CD14-positive monocyte (primary cell): ENCODE measurements around the gene INPP5J. TPM values are rescaled to one million over a fixed set of nuclear protein-coding genes. Genes with fewer than 3 reads are reported as not detected.
A peak's percentile ranks its signal among the peaks of the same experiment; 100 is the strongest.

Experiments used
- DNase-seq, 3 donors: peaks; one replicate each; pipeline ENCODE4 v3.0.0-alpha.2; 2011 to 2022
- H2AFZ ChIP-seq: 2 replicates; pipeline ENCODE4 v1.6.0; 2012; ENCODE audit warnings: mild to moderate bottlenecking, low read depth, low read length, inconsistent platforms; ENCODE audit not compliant: insufficient read depth, poor library complexity, severe bottlenecking
- H3K27ac ChIP-seq, 2 donors: 1 replicate in 1 of 2; 2 replicates in 1 of 2; pipeline ENCODE4 v1.5.1; 2012 to 2013; ENCODE audit warnings: low read length in 2 of 2, control low read depth in 1 of 2, inconsistent platforms in 1 of 2, low read depth in 1 of 2, mild to moderate bottlenecking in 1 of 2
- H3K27me3 ChIP-seq, 2 donors: one replicate each; pipeline versions ENCODE4 v1.6.0 to v1.6.1; 2011 to 2013; ENCODE audit warnings: low read length in 2 of 2; ENCODE audit not compliant: control insufficient read depth in 2 of 2, insufficient read depth in 2 of 2
- H3K36me3 ChIP-seq, 2 donors: replicated peaks in 1 of 2; 1 replicate in 1 of 2; 2 replicates in 1 of 2; pipeline versions ENCODE4 v1.5.1 to v1.6.1; 2012 to 2013; ENCODE audit warnings: low read length in 2 of 2, control low read depth in 1 of 2, inconsistent platforms in 1 of 2, mild to moderate bottlenecking in 1 of 2; ENCODE audit not compliant: insufficient read depth in 2 of 2, control insufficient read depth in 1 of 2
- H3K4me1 ChIP-seq, 2 donors: 1 replicate in 1 of 2; 2 replicates in 1 of 2; pipeline versions ENCODE4 v1.5.1 to v1.6.1; 2012 to 2013; ENCODE audit warnings: low read length in 2 of 2, control low read depth in 1 of 2, inconsistent platforms in 1 of 2, mild to moderate bottlenecking in 1 of 2, moderate library complexity in 1 of 2; ENCODE audit not compliant: insufficient read depth in 2 of 2, control insufficient read depth in 1 of 2
- H3K4me2 ChIP-seq: replicated peaks from 2 replicates; pipeline ENCODE3; 2012; ENCODE audit warnings: low read length, moderate library complexity, mild to moderate bottlenecking; ENCODE audit not compliant: poor library complexity, severe bottlenecking; ENCODE audit errors: extremely low read depth
- H3K4me3 ChIP-seq, 3 experiments: fragments of 200-600 bp in 1 of 3; sonication (generic) in 1 of 3; replicated peaks in 1 of 3; 1 replicate in 2 of 3; 2 replicates in 1 of 3; pipeline ENCODE4 v1.5.1; 2011 to 2013; ENCODE audit warnings: low read length in 3 of 3, mild to moderate bottlenecking in 3 of 3, control low read depth in 2 of 3, low read depth in 2 of 3, inconsistent platforms in 1 of 3, moderate library complexity in 1 of 3
- H3K79me2 ChIP-seq: 2 replicates; pipeline ENCODE4 v1.6.0; 2012; ENCODE audit warnings: mild to moderate bottlenecking, control low read depth, inconsistent platforms, low read length, moderate library complexity; ENCODE audit not compliant: insufficient read depth
- H3K9ac ChIP-seq: 2 replicates; pipeline ENCODE4 v1.6.0; 2017; ENCODE audit warnings: low read length, mild to moderate bottlenecking; ENCODE audit not compliant: insufficient read depth, poor library complexity, severe bottlenecking
- H3K9me3 ChIP-seq, 2 donors: replicated peaks in 1 of 2; 1 replicate in 1 of 2; 2 replicates in 1 of 2; pipeline versions ENCODE4 v1.5.1 to v1.6.1; 2012 to 2013; ENCODE audit warnings: low read length in 2 of 2, control low read depth in 1 of 2; ENCODE audit not compliant: control insufficient read depth in 1 of 2, insufficient read depth in 1 of 2
- H4K20me1 ChIP-seq: 2 replicates; pipeline ENCODE4 v1.6.0; 2012; ENCODE audit warnings: mild to moderate bottlenecking, low read length, control low read depth, moderate library complexity; ENCODE audit not compliant: insufficient read depth
- H3K27ac Mint-ChIP-seq, 7 donors: one replicate each; pipeline ENCODE4 v1.8.0; 2020; ENCODE audit warnings: mild to moderate bottlenecking in 7 of 7, mixed read lengths in 7 of 7, moderate library complexity in 6 of 7, inconsistent platforms in 2 of 7
- H3K27me3 Mint-ChIP-seq, 3 donors: one replicate each; pipeline ENCODE4 v1.8.0; 2021 to 2022; ENCODE audit warnings: low read depth in 3 of 3, mild to moderate bottlenecking in 3 of 3, mixed read lengths in 3 of 3, moderate library complexity in 3 of 3, inconsistent platforms in 1 of 3
- H3K36me3 Mint-ChIP-seq, 2 donors: one replicate each; pipeline ENCODE4 v1.8.0; 2020; ENCODE audit warnings: mixed read lengths in 2 of 2, inconsistent platforms in 1 of 2, mild to moderate bottlenecking in 1 of 2
- H3K4me1 Mint-ChIP-seq: one replicate; pipeline ENCODE4 v1.8.0; 2020; ENCODE audit warnings: mild to moderate bottlenecking, mixed read lengths
- H3K4me3 Mint-ChIP-seq, 2 donors: one replicate each; pipeline ENCODE4 v1.8.0; 2020; ENCODE audit warnings: mild to moderate bottlenecking in 2 of 2, mixed read lengths in 2 of 2, moderate library complexity in 1 of 2
- H3K9me3 Mint-ChIP-seq, 7 donors: one replicate each; pipeline ENCODE4 v1.8.0; 2020 to 2022; ENCODE audit warnings: mixed read lengths in 7 of 7, mild to moderate bottlenecking in 6 of 7, moderate library complexity in 6 of 7, inconsistent platforms in 2 of 7
- WGBS: methylation state at CpG from one replicate; pipeline ENCODE4 v1.1.5; 2013; ENCODE audit warnings: missing lambda C conversion rate; ENCODE audit not compliant: insufficient coverage; 5-methylcytosine and 5-hydroxymethylcytosine counted together
- intact Hi-C, 2 donors: fragments of 100-400 bp; cut with micrococcal nuclease; formaldehyde crosslinking; loops; one replicate each; pipeline versions ENCODE4 v1.15.0 to v1.15.1; 2023
- polyA plus RNA-seq, 3 donors: library from polyadenylated mRNA; depleted of rRNA in 1 of 3; unstranded in 2 of 3; stranded (reverse) in 1 of 3; fragments of 300-500 nt in 2 of 3; fragments of >200 nt in 1 of 3; fragmentation: Illumina TruSeq in 2 of 3; gene quantifications; 1 replicate in 2 of 3; 2 replicates in 1 of 3; pipeline ENCODE4 v1.2.3, GENCODE V29; 2012 to 2021
- TF ChIP-seq, protein P1 (sequence below): fragments of 200-600 bp; IDR thresholded peaks from one replicate; pipeline ENCODE4 v1.8.0; 2022; ENCODE audit warnings: antibody characterized with exemption, mild to moderate bottlenecking

Gene INPP5J
- polyA plus RNA-seq, 3 donors, result 0.03 TPM; not detected in 2

GRCh38 chr22:31080848-31081649 lies 41.7 kb upstream of the INPP5J start, which contains the start of gene SMTN:
Gene SMTN, plus strand, starts transcription at chr22:31081318. Its CDS starts 1,941 bp downstream, at chr22:31083259.
- H3K4me3 Mint-ChIP-seq, result peak within 1 kb of the TSS; percentile 83 to 94
- H2AFZ ChIP-seq, result peak within 1 kb of the TSS; percentile 93
- peak within 1 kb of the TSS in 1 of 2 donors; percentile 64 for H3K27ac ChIP-seq
- H3K36me3 Mint-ChIP-seq, result no peaks in the 10 kb centered on the region
- TF ChIP-seq, protein P1, sequence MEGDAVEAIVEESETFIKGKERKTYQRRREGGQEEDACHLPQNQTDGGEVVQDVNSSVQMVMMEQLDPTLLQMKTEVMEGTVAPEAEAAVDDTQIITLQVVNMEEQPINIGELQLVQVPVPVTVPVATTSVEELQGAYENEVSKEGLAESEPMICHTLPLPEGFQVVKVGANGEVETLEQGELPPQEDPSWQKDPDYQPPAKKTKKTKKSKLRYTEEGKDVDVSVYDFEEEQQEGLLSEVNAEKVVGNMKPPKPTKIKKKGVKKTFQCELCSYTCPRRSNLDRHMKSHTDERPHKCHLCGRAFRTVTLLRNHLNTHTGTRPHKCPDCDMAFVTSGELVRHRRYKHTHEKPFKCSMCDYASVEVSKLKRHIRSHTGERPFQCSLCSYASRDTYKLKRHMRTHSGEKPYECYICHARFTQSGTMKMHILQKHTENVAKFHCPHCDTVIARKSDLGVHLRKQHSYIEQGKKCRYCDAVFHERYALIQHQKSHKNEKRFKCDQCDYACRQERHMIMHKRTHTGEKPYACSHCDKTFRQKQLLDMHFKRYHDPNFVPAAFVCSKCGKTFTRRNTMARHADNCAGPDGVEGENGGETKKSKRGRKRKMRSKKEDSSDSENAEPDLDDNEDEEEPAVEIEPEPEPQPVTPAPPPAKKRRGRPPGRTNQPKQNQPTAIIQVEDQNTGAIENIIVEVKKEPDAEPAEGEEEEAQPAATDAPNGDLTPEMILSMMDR, result no peak
- no peaks in the 10 kb centered on the region for H3K36me3 ChIP-seq
- H3K9me3 ChIP-seq, result no peaks in the 10 kb centered on the region
- peaks cover 9% of the 10 kb centered on the region for H3K79me2 ChIP-seq
- intact Hi-C loops, result loop anchor here (5.0 kb wide), 3 partner anchors 81 to 134 kb away; partner anchors contain the start of genes MORC2 (in 2 of the 2), TUG1 (in 2 of the 2) and RNF185 (in 1 of the 2)
- peak within 1 kb of the TSS; percentile 56 to 85 (median 75) for H3K4me3 ChIP-seq
- peaks cover 0 to 1% (median 0%) of the 10 kb centered on the region in 7 donors for H3K9me3 Mint-ChIP-seq
- H3K9ac ChIP-seq, result peak within 1 kb of the TSS; percentile 65
- H3K27ac Mint-ChIP-seq, result peak within 1 kb of the TSS in 6 of 7 donors; percentile 40 to 87 (median 74)
- H4K20me1 ChIP-seq, result no peaks in the 10 kb centered on the region
- peaks cover 45% of the 10 kb centered on the region for H3K4me1 Mint-ChIP-seq
- peak within 1 kb of the TSS; percentile 90 for H3K4me2 ChIP-seq
- WGBS, result under 1% methylated on average over 53 of the region's 63 CpGs
- H3K27me3 Mint-ChIP-seq, result peaks cover 3 to 6% (median 4%) of the 10 kb centered on the region in 3 donors
- peaks cover 40 to 53% of the 10 kb centered on the region in 2 donors for H3K4me1 ChIP-seq
- DNase-seq, result peak; percentile 76 to 86 (median 80)
- no peaks in the 10 kb centered on the region for H3K27me3 ChIP-seq

- peak in 1 of 3 donors; percentile 38 for DNase-seq
- Histone ChIP-seq H2AFZ (no peak overlapping the region), H3K27me3 (no peaks in the 10 kb centered on the region), H3K9me3 (no peaks in the 10 kb centered on the region), H3K9ac (peak overlapping the region; percentile 65), H4K20me1 (no peaks in the 10 kb centered on the region), H3K4me3 (peak overlapping the region in 1 of 3 experiments; percentile 85), H3K4me1 (peaks cover 40 to 55% of the 10 kb centered on the region in 2 donors), H3K36me3 (no peaks in the 10 kb centered on the region), H3K27ac (no peak overlapping the region), H3K4me2 (peak overlapping the region; percentile 90), H3K79me2 (peaks cover 9% of the 10 kb centered on the region)
- Mint-ChIP-seq H3K36me3 (no peaks in the 10 kb centered on the region), H3K27me3 (peaks cover 2 to 6% (median 3%) of the 10 kb centered on the region in 3 donors), H3K27ac (peak overlapping the region in 2 of 7 donors; percentile 46 to 56), H3K4me3 (peak overlapping the region in 1 of 2 donors; percentile 94), H3K4me1 (peaks cover 45% of the 10 kb centered on the region), H3K9me3 (peaks cover 0 to 1% (median 0%) of the 10 kb centered on the region in 7 donors)
- TF ChIP-seq, protein P1, result no peak
- WGBS, result 92% methylated on average over 3 of the region's 6 CpGs
- intact Hi-C loops, result loop anchor here (5.0 kb wide), 3 partner anchors 80 to 135 kb away; partner anchors contain the start of genes MORC2 (in 2 of the 2), TUG1 (in 2 of the 2) and RNF185 (in 1 of the 2)
Observed at GRCh38 chr22:31081963-31082605, 40.7 kb upstream of the INPP5J start.
